ENCODE results near the gene NDST3. TPM values are rescaled to one million over a fixed set of nuclear protein-coding genes. Genes with fewer than 3 reads are reported as not detected.

Gene NDST3
- total RNA-seq, 1 experiment from 2014 or later, result 0.70 TPM

GRCh38 chr4:117996891-117997290, 37.4 kb upstream of the NDST3 start:
- no peaks in the 10 kb centered on the region for H3K23me2 ChIP-seq (ENCODE audit: insufficient read length, low read depth, low read length, poor library complexity, severe bottlenecking)
- no peak overlapping the region for H2BK120ac ChIP-seq (ENCODE audit: low read depth, low read length, poor library complexity, severe bottlenecking)
- WGBS (ENCODE audit: extremely low coverage, insufficient read length, low lambda C conversion rate), result no CpG with 5 or more reads among the region's 2 CpGs
- no peak overlapping the region for H3T11ph ChIP-seq (ENCODE audit: low read length)
- no peaks in the 10 kb centered on the region for H3K79me1 ChIP-seq (ENCODE audit: insufficient read depth, low read depth, low read length, poor library complexity, severe bottlenecking)
- H3K14ac ChIP-seq (ENCODE audit: insufficient read depth, low read length), result no peak overlapping the region
- TF ChIP-seq CTCF (conservative IDR thresholded peaks at IDR 0.05), result no peak
- no peaks in the 10 kb centered on the region for H3K27me3 ChIP-seq (ENCODE audit: insufficient read depth, low read length)
- H2BK15ac ChIP-seq (ENCODE audit: low read depth, low read length), result no peak overlapping the region
- no peak overlapping the region for H2BK12ac ChIP-seq (ENCODE audit: insufficient read length, low read depth, low read length)
- no peaks in the 10 kb centered on the region for H3K27me3 Mint-ChIP-seq (ENCODE audit: low read depth)
- H3K9ac ChIP-seq (ENCODE audit: extremely low read depth, insufficient read length, low read length), result no peak overlapping the region
- no peaks in the 10 kb centered on the region for H3K9me3 ChIP-seq (ENCODE audit: control insufficient read depth, low read depth, low read length)
- no peak overlapping the region for H3K4ac ChIP-seq (ENCODE audit: low read depth, low read length)
- H3K9me3 Mint-ChIP-seq, result no peaks in the 10 kb centered on the region; a peak in 1 of 5 replicates
- no peaks in the 10 kb centered on the region for H3K36me3 Mint-ChIP-seq (ENCODE audit: insufficient read depth in 1 of 3, low read depth in 3 of 3)
- no peak overlapping the region for H3K4me3 Mint-ChIP-seq
- no peak overlapping the region for H2BK20ac ChIP-seq (ENCODE audit: low read depth, low read length, poor library complexity, severe bottlenecking)
- no peak overlapping the region for H4K8ac ChIP-seq (replicated peaks; ENCODE audit: insufficient read length, low read depth, low read length)
- no peak overlapping the region for H2BK5ac ChIP-seq (ENCODE audit: insufficient read length, low read length)
- H3K23ac ChIP-seq (ENCODE audit: insufficient read length, low read depth, low read length), result no peak overlapping the region
- no peak overlapping the region for H3K18ac ChIP-seq (ENCODE audit: insufficient read length, low read depth, low read length)
- H3K4me1 ChIP-seq (ENCODE audit: insufficient read depth, low read length), result no peaks in the 10 kb centered on the region
- no peak overlapping the region for H2AK5ac ChIP-seq (ENCODE audit: insufficient read length, low read length)
- H3K27ac Mint-ChIP-seq, result no peak overlapping the region
- H3K79me2 ChIP-seq (ENCODE audit: insufficient read depth, low read length), result no peaks in the 10 kb centered on the region
- no peak overlapping the region for H3K27ac ChIP-seq (ENCODE audit: insufficient read length, low read depth, low read length)
- DNase-seq, result no peak
- H3K4me2 ChIP-seq (ENCODE audit: insufficient read depth, insufficient read length, low read length), result no peak overlapping the region
- H3K4me1 Mint-ChIP-seq, result no peaks in the 10 kb centered on the region
- no peaks in the 10 kb centered on the region for H4K20me1 ChIP-seq (ENCODE audit: control insufficient read depth, insufficient read depth, insufficient read length)
- no peak overlapping the region for H4K5ac ChIP-seq (ENCODE audit: insufficient read length, low read depth, low read length)
- H2AFZ ChIP-seq (ENCODE audit: low read length), result no peak overlapping the region
- no peak overlapping the region for H4K91ac ChIP-seq (ENCODE audit: insufficient read length, low read depth, low read length)
- H3K56ac ChIP-seq (ENCODE audit: insufficient read length, low read depth, low read length), result no peak overlapping the region
